HG03571 (cell line): ENCODE data around the gene EFNA2.

ENCODE experiments used
- ATAC-seq: cut with Tn5 transposase; IDR thresholded peaks from one replicate; pipeline ENCODE4 v1.9.1; 2021; ENCODE audit not compliant: unreplicated experiment

Gene EFNA2

DNA sequence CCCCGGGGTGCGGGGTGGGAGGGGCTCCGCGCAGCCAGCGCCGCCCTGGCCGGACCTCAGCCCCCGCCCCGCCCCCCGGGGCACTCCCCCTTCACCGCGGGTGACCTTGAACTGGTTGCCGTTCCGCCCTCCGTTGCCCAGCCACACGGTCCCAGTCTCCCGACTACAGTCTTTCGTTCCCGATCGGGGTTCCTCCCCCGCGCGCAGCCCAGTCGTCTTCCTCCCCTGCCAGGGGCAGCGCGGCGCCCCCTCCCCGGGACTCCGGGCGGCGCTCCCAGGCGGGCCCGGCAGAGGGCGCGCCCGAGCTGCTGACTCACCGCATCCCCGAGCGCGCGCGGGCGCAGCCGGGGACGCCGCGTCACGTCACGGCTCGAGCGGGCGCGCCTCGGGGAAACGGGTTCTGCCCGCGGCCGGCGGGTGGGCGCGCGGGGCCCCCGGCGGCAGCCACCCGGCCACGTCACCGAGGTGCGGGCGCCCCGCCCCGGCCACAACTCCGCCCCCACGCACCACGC is 36.8 kb upstream of the EFNA2 start:
- ATAC-seq, result peak; percentile 20

DNA sequence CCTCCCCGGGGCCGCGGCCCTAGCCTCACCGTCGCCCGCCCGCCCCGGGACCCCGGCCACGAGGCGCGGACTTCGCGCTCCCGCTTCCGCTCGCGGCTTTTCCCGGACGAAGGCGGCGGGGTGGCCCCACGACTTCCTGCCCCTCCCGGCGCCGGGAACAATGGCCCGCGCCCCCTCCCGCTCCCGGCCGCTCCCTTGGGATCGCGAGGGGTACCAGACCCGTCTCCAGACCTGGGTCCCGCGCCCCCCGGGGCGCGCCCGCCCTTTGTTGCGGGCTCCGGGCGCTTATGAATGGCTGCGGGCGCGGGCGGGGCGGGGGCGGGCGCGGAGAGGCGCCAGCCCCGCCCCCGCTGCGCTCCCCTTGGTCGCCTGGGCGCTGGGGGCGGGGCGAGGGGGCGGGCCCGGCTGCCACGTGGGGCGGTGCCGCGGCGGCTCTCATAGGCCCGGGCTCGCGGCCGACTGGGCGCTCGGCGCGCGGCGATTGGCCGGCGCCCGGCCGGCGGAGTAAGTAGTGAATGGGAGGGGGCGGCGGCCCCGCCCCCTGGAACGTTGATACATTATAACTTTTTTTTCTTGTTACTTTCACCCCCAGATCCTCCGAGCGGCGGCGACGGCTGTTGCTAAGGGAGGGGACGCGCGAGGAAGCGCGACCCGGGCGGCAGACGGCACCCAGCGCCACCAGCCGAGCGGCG is 36.2 kb upstream of the EFNA2 start:
- ATAC-seq, result peak; percentile 43

DNA sequence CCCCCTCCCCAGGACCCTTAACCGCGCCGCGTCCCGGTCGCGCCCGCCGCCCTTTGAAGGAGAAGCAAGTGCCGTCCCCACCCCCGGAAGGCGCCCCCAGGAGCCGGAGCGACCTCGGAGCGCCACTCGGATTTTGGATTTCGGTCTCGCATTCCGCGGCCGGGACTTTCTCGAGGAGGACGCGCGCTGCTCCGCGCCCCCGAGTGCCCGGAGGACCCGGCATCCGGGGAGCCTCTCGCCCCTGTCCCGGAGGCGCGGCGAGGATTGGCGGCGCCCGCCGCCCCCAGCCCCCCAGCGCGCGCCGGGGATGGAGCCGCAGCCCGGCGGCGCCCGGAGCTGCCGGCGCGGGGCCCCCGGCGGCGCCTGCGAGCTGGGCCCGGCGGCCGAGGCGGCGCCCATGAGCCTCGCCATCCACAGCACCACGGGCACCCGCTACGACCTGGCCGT is 35.7 kb upstream of the EFNA2 start:
- no peak for ATAC-seq

DNA sequence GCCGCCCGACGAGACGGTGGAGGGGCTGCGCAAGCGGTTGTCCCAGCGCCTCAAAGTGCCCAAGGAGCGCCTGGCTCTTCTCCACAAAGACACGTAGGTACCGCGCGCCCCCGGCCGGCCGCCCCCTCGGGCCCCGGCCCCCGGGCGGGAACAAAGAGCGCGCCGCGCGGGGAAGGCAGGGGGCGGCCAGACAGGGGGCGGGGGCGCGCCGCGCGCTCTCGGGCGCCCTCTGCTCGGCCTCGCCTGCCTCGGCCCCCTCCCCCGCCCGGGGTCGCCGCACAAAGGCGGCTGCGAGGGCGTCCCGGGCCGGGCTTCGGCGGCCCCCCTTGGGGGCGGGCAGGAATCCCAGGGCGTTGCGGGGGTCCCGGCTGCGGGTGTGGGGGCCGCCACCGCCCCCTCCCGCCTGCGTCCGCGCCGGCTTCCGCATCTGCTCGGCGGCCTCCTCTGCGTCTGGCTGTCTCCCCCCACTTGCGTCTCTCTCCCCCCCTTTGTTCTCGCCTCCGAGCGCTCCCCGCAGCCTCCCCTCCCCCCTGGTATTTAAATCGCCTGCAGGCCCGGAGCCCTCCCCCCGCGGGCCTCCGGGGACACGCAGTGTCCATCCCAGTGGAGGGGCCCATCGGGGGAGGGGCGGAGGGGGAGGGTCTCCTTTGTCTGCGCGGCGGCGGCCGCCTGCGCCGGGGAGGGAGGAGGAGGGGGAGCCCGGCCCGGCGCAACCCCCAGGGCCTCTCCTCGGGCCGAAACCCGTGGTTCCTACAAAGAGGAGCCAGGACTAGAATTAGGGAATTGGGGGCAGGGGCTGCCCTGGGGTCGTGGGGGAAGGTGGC is 35.0 kb upstream of the EFNA2 start:
- ATAC-seq, result no peak

DNA sequence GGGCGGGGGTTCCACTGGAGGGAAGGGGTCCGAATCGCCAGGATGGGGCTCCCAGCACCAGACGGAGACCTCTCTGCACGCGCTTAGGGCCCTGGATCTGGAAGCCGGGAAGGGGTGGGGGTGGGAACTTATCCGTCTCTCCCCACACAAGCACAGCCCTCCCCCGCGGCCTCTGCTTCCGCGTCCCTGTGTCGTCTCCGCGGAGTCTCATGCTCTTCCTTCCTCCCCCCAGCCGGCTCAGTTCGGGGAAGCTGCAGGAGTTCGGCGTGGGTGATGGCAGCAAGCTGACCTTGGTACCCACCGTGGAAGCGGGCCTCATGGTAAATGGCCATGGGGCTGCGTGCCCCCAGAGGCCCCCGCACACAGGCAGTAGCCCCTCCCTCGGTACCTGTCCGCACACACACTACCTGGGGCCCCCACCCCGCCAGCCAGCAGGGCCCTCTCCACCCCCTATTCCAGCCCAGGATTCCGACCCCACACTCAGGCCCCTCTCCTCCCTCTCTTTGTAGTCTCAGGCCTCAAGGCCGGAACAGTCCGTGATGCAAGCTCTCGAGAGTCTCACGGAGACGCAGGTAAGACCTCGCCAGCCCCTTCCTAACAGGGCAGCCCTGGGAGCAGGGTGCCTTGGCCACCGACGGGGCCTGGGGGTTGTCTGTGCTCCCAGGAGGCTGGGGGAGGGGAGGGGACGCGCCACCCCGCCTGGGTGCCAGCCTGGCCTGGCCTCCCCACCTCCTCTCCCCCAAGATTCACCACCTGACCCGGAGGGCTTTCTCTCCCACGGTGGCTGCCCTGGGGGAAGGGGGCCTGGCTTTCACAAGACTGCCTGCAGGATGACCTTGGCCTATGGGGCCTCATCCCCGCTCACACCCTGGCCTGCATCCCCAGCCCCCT is 34.1 kb upstream of the EFNA2 start:
- no peak for ATAC-seq

DNA sequence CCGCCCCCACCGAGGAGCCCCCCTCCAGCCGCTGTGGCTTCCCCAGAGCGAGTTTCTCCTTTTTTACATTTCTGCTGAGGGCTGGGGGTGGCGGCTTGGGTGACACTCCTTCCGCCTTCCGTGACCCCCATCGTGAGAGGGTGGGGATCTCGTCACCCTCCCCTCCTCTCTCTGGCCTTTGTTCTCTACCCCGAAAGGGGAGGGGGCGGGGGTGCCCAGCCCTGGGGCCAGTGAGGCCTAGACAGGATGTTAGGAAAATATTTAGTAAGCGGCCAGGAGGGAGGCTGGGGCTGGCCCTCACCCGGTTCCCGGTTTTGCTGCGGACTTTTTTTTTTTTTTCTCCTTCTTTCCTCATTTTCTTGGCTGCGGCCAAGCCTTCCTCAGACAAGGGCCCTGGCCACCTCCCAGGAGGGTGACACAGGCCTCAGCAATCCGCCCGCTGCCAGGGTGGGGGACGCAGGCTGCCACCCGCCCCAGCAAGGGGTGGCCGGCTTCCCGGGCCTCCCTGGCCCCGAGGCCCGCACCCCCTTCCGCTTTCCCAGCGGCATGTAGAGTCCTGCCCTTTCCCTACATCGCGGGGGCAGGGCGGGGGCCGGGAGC is 33.4 kb upstream of the EFNA2 start:
- ATAC-seq, result no peak

DNA sequence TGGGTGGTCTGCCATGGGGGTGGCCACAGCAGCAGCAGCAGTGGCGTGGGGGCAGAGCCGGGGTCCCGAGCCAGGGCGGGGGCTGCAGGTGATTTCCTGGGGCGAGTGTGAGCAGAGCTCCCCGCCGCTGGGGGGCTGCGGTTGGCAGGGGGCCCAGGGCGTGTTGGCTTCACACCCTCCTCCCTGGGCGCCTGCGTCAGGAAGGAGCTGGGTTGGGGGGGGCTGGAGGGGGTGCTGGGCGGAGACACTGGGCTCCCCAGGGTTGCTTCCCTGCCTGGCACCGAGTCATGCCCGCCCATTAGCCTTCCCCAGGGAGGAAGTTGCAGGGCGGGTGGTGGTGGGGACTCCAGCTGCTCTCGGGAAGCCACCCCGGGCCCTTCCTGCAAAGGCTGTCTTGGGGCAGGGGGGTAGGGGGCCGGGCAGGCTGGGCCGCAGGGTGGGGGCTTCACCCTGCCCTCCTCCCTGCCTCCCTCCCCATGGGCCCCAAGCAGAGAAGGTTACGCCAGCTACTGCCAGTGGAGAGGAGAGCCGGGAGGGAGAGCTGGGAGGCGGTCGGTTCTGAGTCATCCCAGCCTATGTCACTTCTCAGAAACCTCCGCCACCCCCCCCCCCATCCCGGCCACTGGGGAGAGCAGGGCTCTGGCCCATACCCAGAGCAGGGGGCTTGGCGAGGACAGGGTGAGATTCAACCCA is 32.7 kb upstream of the EFNA2 start:
- ATAC-seq, result no peak

DNA sequence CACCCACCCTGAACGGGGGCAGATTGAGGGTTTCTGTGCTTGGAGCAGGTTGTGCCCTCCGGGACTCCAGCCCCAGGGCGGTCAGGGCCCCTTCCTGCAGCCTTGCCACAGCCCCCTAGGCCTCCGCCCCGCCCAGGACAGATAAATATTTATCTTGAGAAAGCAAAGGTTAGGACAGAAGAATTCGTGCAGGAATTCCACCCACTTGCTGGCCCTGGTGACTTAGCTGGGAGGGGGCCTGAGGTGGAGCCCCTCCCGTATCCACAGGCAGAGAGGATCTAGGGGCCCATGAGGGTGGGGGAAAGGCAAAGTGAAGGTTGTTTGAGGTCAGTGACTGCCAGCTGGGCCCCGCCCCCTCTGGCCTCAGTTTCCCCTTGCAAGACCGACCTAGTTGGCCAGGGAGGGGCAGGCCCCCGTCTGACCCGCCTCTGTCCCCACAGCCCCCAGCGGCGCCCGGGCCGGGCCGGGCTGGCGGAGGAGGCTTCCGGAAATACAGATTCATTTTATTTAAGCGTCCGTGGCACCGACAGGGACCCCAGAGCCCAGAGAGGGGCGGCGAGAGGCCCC is 32.1 kb upstream of the EFNA2 start:
- ATAC-seq, result no peak

DNA sequence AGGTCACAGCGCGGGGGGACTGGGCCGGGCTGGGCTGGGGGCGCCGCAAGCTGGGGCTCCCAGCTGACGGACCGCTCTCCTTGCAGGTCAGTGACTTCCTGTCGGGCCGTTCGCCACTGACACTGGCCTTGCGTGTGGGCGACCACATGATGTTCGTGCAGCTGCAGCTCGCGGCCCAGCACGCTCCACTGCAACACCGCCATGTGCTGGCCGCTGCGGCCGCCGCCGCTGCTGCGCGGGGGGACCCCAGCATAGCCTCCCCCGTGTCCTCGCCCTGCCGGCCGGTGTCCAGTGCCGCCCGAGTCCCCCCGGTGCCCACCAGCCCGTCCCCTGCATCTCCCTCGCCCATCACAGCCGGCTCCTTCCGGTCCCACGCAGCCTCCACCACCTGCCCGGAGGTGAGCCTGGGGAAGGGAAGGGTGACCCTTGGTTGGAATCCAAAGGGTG is 31.6 kb upstream of the EFNA2 start:
- ATAC-seq, result no peak

DNA sequence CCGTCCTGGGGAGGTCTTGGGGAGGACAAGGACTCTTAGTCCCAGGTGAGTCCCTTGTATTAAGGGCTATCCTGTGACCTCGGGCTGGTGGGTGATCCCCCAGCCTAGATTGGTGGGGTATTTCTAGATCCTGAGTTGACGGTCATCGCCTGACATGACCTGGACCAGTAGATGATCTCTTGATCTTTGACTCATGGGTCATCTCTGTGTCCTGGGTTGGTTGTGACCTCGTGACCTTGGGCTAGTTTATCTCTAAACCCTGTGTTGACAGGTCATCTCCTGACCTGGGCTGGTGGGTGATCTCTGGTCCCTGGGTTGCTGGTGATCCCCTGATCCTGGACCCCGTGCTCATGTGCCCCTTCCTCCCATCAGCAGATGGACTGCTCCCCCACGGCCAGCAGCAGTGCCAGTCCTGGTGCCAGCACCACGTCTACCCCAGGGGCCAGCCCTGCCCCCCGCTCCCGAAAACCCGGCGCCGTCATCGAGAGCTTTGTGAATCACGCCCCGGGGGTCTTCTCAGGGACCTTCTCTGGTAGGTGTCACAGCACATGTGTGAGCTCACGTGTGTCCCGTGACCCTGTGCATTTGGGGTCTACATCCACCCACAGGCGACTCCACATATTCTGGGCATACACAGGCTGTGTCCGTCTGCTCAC is 31.0 kb upstream of the EFNA2 start:
- ATAC-seq, result no peak

DNA sequence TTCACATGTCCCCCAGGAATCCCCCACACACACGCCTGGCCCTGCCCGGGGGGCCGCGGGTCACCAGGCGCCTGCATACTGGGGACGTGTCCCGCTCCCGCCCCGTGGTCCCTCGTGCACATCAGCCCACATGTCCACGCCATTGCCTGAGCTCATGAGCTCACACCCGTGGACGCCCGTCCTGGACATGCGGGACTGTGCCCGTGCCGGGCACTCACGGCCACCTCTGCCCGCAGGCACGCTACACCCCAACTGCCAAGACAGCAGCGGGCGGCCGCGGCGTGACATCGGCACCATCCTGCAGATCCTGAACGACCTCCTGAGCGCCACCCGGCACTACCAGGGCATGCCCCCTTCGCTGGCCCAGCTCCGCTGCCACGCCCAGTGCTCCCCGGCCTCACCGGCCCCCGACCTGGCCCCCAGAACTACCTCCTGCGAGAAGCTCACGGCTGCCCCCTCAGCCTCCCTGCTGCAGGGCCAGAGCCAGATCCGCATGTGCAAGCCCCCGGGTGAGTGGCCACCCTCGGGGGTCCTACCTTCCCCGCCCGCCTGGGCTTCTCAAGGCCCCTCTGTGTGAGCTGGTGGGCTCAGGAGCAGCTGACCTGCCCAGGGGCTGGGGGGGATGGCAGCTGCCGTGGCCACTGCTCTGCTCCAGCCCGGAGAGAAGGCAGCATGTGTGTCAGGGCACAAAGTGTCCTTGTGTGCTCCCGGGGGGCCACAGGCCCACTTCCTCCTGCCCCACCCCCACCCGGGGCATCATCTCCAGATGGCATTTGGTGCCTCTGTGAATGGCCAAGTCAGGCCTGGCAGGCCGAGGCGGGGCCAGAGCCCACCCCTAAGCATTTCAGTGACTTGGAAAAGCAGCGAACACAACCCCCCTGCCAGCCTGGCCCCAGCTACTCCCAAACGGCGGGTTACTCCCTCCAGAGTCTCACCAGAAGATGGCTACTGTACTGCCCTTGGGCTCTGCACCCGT is 30.2 kb upstream of the EFNA2 start:
- ATAC-seq, result no peak

DNA sequence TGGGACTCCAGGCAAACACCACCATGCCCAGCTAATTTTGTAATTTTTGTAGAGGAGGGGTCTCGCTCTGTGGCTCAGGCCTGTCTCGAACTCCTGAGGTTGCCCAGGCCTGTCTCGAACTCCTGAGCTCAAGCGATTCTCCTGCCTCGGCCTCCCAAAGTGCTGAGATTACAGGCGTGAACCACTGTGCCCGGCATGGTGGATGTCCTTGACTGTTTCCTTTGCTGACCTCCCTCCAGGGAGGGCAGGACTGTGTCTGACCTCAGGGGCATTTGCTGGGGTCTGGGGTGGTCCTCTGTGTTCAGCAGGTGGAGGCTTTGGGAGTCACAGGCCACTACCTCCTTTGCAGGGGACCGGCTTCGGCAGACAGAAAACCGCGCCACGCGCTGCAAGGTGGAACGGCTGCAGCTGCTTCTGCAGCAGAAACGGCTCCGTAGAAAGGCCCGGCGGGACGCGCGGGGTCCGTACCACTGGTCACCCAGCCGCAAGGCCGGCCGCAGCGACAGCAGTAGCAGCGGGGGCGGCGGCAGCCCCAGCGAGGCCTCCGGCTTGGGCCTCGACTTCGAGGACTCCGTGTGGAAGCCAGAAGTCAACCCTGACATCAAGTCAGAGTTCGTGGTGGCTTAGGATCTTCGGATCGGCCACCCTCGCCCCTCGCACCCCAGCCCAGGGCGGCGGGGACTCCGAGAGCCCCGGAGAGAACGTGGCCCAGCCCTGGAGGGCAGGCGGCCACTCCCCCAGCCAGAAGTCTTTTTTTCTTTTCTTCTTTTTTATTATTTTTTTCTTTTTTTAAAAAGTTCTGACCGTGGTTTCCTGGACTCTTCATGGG is 28.8 kb upstream of the EFNA2 start:
- no peak for ATAC-seq

DNA sequence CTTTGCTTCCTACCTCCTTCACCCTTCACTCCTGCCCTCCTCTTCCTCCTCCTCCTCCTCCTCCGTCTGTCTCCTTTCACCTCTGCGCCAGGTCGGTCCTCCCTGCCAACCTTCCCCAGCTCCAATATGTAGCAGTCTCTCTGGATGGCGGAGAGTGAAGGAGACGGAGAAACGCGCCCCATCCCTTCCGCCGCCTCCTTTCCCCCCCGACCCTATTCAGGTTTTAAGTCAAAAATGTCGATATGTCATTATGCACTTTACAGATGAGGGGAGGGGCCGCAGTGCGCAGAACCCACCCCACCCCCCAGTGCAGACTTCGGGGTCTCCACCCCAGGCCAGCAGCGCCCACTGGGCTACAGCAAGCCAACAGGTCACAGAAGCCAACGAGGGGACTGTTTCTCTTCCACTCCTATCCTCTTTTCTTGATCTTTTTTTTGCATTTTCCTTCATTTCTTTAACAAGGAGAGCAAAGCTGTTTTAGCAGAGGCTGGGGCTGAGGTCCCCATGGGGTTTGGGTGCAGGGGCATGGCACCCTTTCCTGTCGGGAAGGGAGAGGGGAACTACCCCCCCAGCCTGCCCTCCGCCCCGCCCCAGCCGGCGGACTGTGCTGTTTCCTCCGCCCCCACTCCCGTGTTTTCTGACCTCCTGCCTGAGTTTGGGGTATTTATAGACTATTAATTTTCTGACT is 28.1 kb upstream of the EFNA2 start:
- ATAC-seq, result no peak

DNA sequence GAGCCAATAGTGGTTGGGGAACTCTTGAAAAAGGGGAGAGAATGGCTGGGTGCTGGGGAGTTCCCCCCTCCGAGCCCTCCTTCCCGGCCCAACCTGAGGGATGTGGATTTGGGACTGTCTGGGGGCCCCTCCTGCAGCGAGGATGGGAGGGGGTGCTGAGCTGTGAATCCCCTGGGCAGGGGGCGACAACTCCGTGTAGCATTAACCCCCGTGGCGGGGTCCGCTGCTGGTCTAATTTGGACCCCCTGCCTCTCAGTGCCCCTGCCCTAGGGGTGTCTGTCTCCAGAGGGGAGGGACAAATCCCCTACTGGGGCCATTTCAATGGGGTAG is 27.5 kb upstream of the EFNA2 start:
- ATAC-seq, result no peak

DNA sequence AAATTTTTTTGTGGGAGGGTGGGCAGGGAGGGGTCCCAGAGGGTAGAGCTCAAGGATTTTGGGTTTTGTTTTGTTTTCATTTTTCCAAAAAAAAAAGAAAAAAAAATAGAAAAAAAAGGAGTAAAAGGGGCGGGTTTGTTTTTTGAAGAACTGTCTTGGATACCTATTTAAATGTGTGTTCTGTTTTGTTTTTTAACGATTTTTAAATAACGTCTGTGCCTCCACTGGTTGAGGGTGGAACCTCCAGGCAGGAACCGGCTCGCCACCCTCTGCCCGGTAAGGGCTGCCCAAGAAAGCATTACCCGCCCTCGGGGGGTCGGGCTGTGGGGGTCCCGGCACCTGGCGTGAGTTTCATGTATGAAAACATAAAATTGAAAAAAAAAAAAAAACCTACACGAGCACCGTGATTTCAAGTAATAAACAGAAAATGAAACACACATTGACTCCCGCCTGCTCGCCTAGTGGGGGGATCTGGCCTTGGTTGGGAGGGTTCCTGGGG is 26.9 kb upstream of the EFNA2 start:
- no peak for ATAC-seq

DNA sequence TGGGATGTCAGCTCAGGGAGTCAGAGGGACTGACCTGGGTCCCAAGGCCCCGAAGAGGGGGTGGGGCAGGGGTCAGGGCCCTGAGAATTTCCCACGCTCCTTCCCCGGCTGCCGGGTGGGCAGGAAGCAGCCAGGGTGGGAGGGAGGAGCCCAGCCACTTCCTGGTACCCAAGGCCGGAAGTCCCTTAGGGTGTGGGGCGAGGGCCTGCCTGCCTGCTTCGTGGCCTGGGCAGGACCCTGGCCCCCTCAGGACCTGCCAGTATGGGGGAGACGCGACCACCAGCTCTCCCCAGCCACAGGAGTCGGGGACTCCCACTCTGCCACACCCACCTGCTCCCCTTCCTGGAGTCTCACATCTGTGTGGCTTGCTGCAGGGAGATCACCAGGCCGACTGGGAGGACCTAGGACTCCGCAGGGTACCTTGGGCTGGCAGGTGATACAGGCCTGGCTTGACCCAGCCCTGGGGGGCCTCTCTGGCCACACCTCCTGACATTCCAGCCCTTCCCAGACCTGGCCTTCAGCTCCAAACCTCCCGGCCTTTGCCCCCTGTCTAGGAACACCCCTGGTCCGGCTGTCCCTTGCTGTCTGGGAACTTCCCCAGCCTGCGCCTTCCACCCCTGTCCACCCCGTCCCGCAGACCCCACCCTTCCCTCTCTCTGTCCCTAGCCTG is 26.3 kb upstream of the EFNA2 start:
- peak; percentile 25 for ATAC-seq
